ENCODE results near the gene SLC26A1. TPM values are rescaled to one million over a fixed set of nuclear protein-coding genes. Genes with fewer than 3 reads are reported as not detected.

Gene SLC26A1
- total and polyA plus RNA-seq, 2 of the 13 experiments (the other 11 are each of a cell fraction or from before 2014, with no cell fraction given) = 5.4 to 22.9 TPM

- H3K4me2 ChIP-seq (ENCODE audit: low read depth, low read length) = peak overlapping the region; percentile 74
- peak overlapping the region; percentile 46; the same call in 1 of the 2 replicates for H3K9ac ChIP-seq (ENCODE audit: insufficient read depth, low read depth, low read length)
- no peaks in the 10 kb centered on the region for H3K9me3 ChIP-seq (ENCODE audit: low read length)
- ATAC-seq = no peak
- H3K4me3 ChIP-seq (replicated peaks in 1 of 3; ENCODE audit: insufficient read depth in 1 of 3, low read depth in 2 of 3, low read length in 3 of 3) = peak overlapping the region; percentile 52 to 71 (median 59); a peak in 5 of 6 replicates
- intact Hi-C loops (cut with micrococcal nuclease; ENCODE audit: unreplicated experiment) (no loop called here), in situ Hi-C loops (cut with HindIII; ENCODE audit: extremely low pct_ligation_motif_present, low pct_unique_long_range_greater_than_20kb) (no loop called here)
- ChIA-PET CTCF (ENCODE audit: low intra/inter-chr PET ratio, low total read pairs) (no interaction called here), POLR2A (no interaction called here)
- BruUV-seq (replicated peaks) = no TSS peak
- no peak for DNase-seq (ENCODE audit: low spot score)
- WGBS (ENCODE audit: low lambda C conversion rate) = no CpG with 5 or more reads among the region's 68 CpGs
- peaks cover 45% of the 10 kb centered on the region for H3K4me1 ChIP-seq (ENCODE audit: insufficient read depth, low read length)
- no peak for FAIRE-seq
- no peaks in the 10 kb centered on the region for H4K20me1 ChIP-seq (ENCODE audit: insufficient read depth, low read length)
- no peak overlapping the region for H2AFZ ChIP-seq (ENCODE audit: low read length)
- no peak overlapping the region for H3K27ac ChIP-seq (ENCODE audit: extremely low read length, insufficient read depth, low read length)
- no peaks in the 10 kb centered on the region for H3K79me2 ChIP-seq (ENCODE audit: insufficient read depth, low read length)
- peaks cover 7 to 22% of the 10 kb centered on the region in 2 experiments; a peak in 3 of 5 replicates for H3K27me3 ChIP-seq (ENCODE audit: control insufficient read depth in 1 of 2, insufficient read depth in 2 of 2, low read length in 2 of 2)
- no peaks in the 10 kb centered on the region for H3K36me3 ChIP-seq (replicated peaks in 1 of 2; ENCODE audit: control insufficient read depth in 1 of 2, insufficient read depth in 2 of 2, low read length in 2 of 2)
- TF ChIP-seq ZNF512 (CRISPR knock-in tag; IDR thresholded peaks at IDR 0.05) (no peak), ZNF687 (CRISPR knock-in tag; IDR thresholded peaks at IDR 0.05) (peak; percentile 37; the same call in 1 of the 2 replicates), POGZ (CRISPR knock-in tag; IDR thresholded peaks at IDR 0.05) (no peak), NFE2L1 (CRISPR knock-in tag; IDR thresholded peaks at IDR 0.05; ENCODE audit: borderline replicate concordance) (no peak), ZBTB10 (CRISPR knock-in tag; IDR thresholded peaks at IDR 0.05; ENCODE audit: borderline replicate concordance) (0 out of 2 replicates have a peak, but pooled peaks have one; percentile 29), FIP1L1 (IDR thresholded peaks at IDR 0.05; ENCODE audit: borderline replicate concordance, insufficient read depth, low read depth, low read length) (no peak), SRSF1 (optimal IDR thresholded peaks at IDR 0.05; ENCODE audit: low read depth, low read length) (peak; percentile 42), ARID2 (CRISPR knock-in tag; IDR thresholded peaks at IDR 0.05; ENCODE audit: borderline replicate concordance) (no peak), GFI1 (CRISPR knock-in tag; IDR thresholded peaks at IDR 0.05; ENCODE audit: borderline replicate concordance) (peak; percentile 13; the same call in 1 of the 2 replicates), MAFG (CRISPR knock-in tag; IDR thresholded peaks at IDR 0.05) (no peak), ZNF777 (CRISPR knock-in tag; IDR thresholded peaks at IDR 0.05) (no peak), ZFY (CRISPR knock-in tag; IDR thresholded peaks at IDR 0.05) (peak; percentile 41; the same call in 1 of the 2 replicates), XBP1 (CRISPR knock-in tag; IDR thresholded peaks at IDR 0.05) (no peak)
These were observed 4.3 kb upstream of the SLC26A1 start for GRCh38 chr4:997375-998071.

Measured in HepG2 (cell line).